Measurements from ENCODE around the gene SPNS2. TPM values are rescaled to one million over a fixed set of nuclear protein-coding genes. Genes with fewer than 3 reads are reported as not detected.

The SPNS2 gene
- total and polyA plus RNA-seq, 4 donors = 4.0 to 9.0 (median 5.2) TPM

GRCh38 chr17:4548721-4549531, 50.2 kb downstream of the SPNS2 start:
- Histone ChIP-seq H3K36me3 (ENCODE audit: control insufficient read depth in 4 of 4, insufficient read depth in 3 of 4, low read depth in 1 of 4, low read length in 3 of 4) (peaks cover 26 to 71% (median 35%) of the 10 kb centered on the region in 4 donors), H3K9ac (ENCODE audit: low read depth in 1 of 2, low read length in 2 of 2) (no peak overlapping the region), H3K27me3 (ENCODE audit: control insufficient read depth in 4 of 4, insufficient read depth in 4 of 4, low read length in 3 of 4) (no peaks in the 10 kb centered on the region), H3K9me3 (ENCODE audit: control insufficient read depth in 4 of 4, low read length in 3 of 4) (no peaks in the 10 kb centered on the region), H3K4me1 (ENCODE audit: control insufficient read depth in 4 of 4, insufficient read depth in 4 of 4, low read length in 3 of 4) (peaks cover 0 to 5% (median under 1%) of the 10 kb centered on the region in 4 donors), H3K27ac (ENCODE audit: low read depth in 1 of 2, low read length in 2 of 2) (no peak overlapping the region), H3K4me3 (ENCODE audit: low read depth in 1 of 3, low read length in 3 of 3) (no peak overlapping the region)
- no peak for DNase-seq (ENCODE audit: low spot score)
- 93% methylated on average over 24 of the region's 24 CpGs for WGBS
- TF ChIP-seq, protein P1, sequence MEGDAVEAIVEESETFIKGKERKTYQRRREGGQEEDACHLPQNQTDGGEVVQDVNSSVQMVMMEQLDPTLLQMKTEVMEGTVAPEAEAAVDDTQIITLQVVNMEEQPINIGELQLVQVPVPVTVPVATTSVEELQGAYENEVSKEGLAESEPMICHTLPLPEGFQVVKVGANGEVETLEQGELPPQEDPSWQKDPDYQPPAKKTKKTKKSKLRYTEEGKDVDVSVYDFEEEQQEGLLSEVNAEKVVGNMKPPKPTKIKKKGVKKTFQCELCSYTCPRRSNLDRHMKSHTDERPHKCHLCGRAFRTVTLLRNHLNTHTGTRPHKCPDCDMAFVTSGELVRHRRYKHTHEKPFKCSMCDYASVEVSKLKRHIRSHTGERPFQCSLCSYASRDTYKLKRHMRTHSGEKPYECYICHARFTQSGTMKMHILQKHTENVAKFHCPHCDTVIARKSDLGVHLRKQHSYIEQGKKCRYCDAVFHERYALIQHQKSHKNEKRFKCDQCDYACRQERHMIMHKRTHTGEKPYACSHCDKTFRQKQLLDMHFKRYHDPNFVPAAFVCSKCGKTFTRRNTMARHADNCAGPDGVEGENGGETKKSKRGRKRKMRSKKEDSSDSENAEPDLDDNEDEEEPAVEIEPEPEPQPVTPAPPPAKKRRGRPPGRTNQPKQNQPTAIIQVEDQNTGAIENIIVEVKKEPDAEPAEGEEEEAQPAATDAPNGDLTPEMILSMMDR (IDR thresholded peaks at IDR 0.05; ENCODE audit: low read depth, low read length, missing input control) = no peak
- no peak for TF ChIP-seq GABPA (IDR thresholded peaks at IDR 0.05 in 1 of 2, conservative IDR thresholded peaks at IDR 0.05 in 1 of 2)
- TF ChIP-seq FOXA1 (IDR thresholded peaks at IDR 0.05) = no peak
- TF ChIP-seq ZBTB33 (IDR thresholded peaks at IDR 0.05) = no peak
- no peak for TF ChIP-seq HNF4G (IDR thresholded peaks at IDR 0.05)
- no peak for TF ChIP-seq JUND (IDR thresholded peaks at IDR 0.05)
- TF ChIP-seq NR2F2 (IDR thresholded peaks at IDR 0.05) = no peak
- TF ChIP-seq FOXA2 (IDR thresholded peaks at IDR 0.05) = no peak
- no peak for TF ChIP-seq HNF4A (conservative IDR thresholded peaks at IDR 0.05)
- TF ChIP-seq RAD21 (IDR thresholded peaks at IDR 0.05) = no peak
- TF ChIP-seq EGR1 (IDR thresholded peaks at IDR 0.05; ENCODE audit: low read depth in 2 of 2) = no peak
- TF ChIP-seq TAF1 (conservative IDR thresholded peaks at IDR 0.05) = no peak
- TF ChIP-seq MAX (IDR thresholded peaks at IDR 0.05) = no peak
- TF ChIP-seq SP1 (IDR thresholded peaks at IDR 0.05) = no peak
- no peak for TF ChIP-seq YY1 (IDR thresholded peaks at IDR 0.05)
- no peak for TF ChIP-seq ATF3 (IDR thresholded peaks at IDR 0.05)
- TF ChIP-seq RXRA (IDR thresholded peaks at IDR 0.05) = no peak
- TF ChIP-seq REST (IDR thresholded peaks at IDR 0.05) = no peak

All from liver (tissue), 9 donors.